Measurements from ENCODE around the gene CEP170B.

The CEP170B gene

DNA sequence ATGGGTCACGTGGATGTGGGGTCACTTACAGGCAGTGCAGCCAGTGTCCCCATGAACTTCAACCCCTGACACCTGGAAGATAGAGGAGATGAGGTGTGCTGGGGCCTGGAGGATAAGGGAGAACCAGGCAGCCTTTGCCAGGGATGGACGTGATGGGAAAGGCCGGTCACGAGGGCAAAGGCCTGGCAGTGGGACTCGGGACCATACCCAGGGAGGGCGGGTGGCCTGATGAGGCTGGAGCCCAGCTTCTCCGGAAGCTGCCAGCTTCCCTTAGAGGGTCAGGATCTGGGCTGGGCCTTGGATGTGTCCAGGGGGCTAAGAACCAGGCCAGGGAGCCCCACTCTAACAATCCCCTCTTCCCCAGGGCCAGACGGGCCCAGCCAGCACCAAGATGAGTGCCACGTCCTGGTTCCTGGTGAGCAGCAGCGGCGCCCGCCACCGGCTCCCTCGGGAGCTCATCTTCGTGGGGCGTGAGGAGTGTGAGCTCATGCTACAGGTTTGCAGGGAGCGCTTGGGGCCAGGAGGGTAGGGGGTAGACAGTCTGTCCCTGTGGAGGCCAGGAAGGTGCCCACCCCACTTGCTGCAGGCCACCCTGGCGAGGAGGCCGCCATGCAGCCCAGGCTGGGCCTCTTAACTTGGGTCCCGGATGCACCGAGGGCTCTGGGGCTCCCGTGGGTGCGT lies 3.1 kb downstream of the CEP170B start:
- DNase-seq: no peak

DNA sequence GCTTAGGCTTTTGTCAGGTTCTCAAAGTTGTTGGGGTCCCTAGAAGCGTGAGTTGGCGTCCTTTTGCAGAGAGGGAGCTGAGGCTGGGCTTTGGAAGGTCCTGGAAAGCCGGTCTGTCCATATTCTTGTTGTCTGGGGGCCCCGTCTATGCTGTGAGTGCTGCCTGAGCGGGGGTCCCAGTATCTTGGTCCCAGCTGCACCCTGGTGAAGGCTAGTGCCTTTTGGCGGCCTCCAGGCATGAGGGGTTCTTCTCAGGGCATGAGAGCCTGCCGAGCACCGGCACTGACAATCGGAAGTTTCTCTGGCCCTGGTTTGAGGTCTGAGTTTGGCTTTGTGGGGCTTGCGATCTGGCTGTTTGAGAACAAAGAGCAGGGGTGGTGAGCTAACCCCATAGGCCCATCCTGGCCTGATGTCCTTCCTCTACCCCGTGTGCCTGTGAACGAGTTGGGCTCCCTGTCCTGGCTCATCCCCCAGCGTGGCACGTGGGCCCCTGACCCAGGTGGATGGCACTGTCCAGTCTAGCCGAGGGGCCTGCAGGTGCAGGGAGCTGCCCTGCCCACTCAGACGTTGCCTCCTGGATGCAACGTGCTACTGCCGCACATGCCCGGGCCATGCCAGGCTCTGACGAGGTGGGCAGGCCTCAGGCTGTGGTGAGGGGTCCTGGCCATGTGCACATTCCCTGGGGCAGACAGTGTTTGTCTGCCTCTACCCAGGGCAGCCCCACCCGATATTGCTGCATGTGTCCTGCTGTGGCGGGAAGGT lies 3.9 kb downstream of the CEP170B start:
- no peak for DNase-seq

DNA sequence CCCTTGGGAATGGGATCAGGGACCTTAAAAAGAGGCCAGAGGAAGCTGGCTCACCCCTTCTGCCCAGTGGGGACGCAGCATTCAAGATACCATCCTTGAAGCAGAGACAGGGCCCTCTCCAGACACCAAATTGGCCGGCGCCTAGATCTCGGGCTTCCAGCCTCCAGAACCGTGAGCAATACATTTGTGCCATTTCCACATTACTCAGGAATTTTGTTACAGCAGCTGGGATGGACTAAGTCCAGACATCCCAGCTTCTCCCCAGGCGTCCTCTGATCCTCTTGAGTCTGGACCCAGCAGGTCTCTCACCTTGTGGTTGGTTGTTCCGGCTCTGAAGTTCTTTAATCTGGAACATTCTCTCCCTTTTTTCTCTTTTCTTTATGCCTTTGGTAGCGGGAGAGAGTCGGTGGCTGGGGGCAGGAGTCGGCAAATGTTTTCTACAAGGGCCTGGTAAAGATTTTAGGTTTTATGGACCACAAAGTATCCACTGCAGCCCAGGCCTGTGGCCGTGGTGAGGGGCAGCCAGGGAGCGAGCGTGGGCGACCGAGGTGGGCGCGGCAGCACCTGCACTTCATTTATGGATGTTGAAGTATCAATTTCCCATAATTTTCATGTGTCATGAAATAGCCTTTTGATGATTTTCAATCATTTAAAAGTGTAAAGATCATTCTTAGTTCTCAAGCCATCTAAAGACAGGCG lies 4.8 kb downstream of the CEP170B start:
- DNase-seq: no peak

DNA sequence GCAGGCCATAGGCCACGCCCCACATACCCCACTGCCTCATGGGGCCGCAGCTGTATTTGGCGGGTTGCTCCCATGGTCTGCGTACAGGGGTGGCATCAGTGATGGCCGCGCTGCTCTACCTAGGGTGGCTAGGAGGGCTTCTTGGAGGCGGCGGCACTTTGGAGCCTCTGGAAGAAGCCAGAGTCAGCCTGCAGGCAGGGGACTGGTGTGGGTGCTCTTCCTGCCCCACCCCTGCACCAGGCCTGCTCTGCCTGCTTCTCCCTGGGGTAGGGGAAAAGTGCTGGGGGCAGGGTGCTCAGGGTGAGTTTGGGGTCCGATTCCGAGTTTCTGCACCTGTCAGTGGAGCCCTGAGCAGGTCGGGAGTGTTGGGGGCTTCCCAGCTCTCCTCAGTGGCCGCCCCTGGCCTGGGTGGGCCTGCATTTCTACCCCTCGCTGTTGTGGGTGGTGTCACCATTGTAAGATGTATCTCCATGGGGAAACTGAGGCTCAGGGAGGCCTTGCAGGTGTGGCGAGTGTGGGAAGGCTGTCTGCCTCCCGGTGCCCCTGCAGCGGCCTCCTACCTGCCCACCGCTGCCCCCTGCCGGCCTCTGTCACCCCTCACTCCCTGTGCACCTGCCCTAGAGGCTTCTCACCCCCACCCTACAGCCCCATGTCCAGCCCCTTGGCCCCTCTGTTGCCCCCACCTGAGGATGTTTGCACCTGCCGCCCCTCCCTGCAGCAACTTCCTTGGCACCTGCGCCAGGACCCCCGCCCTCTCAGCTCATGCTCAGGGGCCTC lies 5.5 kb downstream of the CEP170B start:
- DNase-seq: no peak

DNA sequence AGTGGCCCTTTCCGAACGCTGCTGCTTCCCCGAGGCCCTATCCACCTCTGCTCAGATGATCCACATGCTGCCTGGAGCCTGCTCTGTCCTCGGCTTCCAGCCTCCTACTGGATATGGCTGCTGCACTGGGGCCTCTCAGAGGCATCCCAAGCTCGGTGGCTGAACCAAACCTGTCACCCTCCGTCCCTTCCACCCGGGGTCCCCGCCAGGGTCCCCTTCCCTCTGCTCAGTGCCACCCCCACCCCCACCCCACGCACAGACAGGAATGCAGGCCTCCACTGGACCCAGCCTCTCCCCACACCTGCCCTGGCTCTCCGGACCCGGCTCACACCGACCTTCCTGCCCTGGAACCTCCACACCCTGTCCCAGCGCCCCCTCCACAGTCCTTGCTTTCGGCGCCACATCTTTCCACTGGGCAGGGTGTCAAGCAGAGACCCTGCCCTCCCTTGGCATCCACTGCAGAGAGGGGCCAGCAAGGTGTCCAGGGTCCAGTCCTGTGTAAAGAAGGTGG lies 6.1 kb downstream of the CEP170B start:
- DNase-seq: no peak

DNA sequence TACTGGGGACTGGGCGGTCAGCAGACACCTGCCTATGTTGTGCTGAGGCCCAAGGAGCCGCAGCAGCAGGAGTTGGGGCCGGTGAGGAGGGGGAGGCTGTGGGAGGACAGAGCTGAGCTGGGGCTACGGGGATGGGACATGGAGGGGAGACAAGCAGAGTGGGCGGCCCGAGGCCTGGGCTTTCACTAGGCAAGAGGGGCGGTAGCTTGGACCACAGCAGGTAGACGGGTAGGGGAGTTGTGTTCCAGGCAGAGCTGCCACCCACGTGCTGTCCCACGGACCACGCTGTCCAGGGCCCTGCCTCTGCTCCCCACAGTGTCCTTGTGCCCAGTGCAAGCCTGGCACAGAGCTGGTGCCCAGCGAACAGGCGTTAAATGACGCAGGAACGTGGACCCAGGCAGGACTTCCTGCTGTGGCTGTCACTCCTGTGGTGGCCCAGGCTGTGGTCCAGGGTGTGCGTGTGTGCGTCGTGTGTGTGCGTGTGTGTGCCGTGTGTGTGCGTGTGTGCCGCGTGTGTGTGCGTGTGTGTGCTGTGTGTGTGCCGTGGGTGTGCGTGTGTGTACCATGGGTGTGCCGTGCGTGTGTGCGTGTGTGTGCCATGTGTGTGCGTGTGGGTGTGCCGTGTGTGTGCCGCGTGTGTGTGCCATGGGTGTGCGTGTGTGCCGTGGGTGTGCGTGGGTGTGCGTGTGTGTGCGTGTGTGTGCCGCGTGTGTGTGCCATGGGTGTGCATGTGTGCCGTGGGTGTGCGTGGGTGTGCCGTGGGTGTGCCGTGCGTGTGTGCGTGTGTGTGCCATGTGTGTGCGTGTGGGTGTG lies 6.8 kb downstream of the CEP170B start:
- DNase-seq: no peak

DNA sequence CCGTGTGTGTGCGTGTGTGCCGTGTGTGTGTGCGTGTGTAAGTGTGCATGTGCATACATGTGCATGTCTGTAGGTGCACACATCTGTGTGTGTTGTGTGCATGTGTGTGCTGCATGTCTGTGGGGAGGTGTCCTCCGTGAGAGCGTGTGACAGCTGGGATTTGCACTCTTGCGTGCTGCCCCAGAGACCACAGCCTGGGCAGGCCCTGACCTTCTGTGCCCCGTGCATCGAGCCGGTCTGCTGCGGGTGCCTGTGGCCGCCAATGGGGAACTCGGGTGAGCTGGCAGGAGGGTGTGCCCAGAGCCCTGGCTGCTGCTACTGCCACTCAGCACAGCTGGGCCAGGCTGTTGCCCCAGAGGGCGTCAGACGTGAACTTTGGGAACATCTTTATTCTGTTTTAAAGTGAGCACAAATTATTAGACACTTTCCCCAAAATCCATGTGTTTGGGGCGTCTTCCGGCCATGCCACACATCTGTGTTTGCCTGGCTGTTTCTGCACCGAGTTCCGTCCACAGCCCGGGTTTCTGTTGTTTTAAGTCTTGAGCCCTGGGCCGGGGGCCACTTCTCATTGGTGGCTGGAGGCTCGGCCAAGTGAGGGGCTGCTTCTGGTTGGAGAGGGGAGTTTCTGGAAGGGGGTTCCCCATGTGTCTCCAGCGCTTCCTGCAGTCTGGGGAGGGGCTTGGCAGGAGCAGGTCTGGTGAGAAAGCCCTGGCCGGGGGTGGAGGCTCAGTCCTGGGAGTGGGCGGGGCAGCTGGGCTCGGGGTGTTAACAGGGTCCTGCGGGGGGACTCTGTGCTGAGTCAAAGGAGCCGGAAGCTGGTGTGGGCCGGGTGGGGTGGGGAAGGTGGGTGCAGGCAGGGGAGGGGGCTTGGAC lies 7.6 kb downstream of the CEP170B start:
- peak in 1 of 2 donors; percentile 51 for DNase-seq

DNA sequence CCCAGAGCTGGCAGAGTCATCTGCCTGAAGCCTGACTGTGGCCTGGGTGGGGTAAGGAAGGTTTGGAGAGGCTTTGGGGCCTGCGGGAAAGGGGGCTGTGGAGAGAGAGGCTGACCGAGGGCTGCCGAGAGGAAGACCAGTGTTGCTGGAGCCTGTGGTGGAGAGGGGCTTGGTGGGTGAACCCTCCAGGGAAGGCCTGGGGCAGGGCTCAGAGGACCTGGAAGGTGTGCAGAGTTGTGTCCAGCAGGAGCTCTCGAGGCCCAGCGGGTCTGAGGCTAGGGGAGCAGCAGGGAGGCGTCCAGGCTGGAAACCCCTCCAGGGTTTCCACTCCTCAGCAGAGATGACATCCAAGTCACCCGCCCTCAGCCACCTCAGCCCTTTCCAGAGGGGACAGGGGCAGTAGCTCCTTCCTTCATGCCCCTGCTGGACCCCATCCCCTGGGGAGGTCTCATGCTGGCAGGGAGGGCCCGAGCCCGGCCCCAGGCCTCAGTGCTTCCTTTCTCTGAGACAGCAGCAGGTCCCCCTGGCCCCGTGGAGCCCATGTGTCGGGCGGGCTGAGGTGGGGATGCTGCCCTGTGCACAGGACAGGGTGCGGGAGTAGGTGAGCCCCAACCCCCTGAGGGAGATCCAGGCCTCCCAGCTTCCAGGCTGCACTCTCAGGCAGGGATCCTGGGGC lies 8.4 kb downstream of the CEP170B start:
- DNase-seq: no peak

DNA sequence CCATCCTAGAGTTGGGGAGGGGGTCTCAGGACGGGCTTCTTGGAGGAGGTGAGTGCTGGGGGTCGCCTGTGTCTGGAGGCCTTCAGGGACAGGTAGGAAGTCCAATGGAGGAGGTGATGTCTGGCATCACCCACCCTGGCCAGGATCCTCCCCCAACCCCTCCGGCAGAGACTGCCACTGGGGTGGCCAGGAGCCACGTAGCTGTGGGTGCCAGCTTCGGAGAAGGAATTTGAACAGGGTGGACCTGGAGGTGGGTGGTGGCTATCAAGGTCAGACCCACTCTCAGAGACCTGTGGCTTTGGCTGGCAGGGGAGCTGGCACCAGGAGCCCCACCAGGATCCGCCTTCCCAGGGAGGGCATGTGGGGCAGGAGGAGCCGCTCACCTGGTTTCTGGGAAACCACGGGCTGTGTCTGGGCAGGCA lies 9.1 kb downstream of the CEP170B start:
- no peak for DNase-seq

DNA sequence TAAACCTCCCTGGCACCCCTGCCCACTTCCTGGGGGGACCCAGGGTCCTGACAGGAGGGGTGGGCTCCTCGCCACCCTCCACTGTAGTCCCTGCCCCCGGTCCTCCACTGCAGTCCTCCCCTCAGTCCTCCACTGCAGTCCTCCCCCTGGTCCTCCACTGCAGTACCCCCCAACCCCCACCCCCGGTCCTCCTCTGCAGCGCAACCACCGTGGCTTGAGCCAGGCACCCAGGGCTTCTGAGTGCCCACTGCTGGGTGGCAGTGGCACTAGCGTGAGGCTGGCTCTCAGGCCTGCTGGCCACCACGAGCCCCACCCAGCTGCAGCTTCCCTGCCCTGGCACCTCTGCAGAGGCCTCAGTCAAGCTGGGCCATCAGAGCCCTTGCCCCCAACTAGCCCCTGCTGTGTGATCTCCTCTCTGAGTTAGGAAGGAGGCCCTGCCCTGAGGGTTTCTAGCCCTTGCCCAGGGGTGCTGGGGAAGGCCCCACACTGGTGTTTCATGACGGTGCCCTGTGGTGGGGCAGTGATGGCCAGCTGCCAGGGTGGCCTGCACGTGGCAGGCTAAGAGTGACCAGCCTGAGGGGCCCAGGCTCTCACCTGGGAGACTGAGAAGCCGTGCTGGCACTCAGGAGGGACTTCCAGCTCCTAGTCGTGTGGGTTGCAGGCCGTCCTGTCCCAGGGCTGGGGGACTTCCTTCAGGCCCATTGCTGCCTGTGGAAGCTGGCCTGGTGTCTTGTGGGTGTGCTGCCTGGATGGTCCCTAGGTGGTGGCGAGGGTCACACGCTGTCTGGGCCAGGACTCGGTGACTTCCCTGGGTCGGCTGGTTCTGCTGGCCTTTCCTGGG lies 9.7 kb downstream of the CEP170B start:
- no peak for DNase-seq

DNA sequence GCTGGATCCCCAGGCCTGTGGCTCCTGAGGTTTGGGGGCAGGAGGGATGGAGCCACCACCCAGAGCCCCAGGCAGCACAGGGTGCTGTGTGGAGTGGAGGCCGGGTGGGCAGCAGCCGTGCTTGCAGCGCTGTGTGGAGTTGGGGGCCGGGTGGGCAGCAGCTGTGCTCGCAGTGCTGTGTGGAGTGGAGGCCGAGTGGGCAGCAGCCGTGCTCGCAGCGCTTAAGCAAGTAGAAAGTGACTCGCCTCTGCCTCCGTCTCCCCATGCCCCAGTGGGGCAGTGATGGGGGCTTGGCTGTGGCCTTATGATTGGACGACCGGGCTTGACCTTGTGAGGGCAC lies 10.3 kb downstream of the CEP170B start:
- no peak for DNase-seq

DNA sequence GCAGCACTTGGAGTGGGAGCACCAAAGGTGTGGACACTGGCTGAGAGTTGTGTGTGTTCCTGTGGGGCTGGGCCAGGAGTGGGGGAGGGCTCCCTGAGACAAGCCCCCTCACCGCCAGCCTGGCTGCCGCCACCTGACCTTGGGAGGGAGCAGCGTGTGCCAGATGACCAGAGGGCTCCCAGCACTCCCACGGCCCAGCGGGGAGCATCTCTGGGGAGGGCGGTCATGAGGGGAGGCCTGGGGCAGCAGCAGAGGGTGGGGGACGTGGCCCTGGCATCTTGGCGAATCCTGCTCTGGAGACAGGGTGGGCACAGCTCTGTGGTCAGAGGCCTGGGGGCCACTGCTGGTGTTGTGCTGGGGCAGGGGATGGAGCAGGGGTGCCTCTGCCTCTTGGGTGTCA lies 10.7 kb downstream of the CEP170B start:
- no peak for DNase-seq

DNA sequence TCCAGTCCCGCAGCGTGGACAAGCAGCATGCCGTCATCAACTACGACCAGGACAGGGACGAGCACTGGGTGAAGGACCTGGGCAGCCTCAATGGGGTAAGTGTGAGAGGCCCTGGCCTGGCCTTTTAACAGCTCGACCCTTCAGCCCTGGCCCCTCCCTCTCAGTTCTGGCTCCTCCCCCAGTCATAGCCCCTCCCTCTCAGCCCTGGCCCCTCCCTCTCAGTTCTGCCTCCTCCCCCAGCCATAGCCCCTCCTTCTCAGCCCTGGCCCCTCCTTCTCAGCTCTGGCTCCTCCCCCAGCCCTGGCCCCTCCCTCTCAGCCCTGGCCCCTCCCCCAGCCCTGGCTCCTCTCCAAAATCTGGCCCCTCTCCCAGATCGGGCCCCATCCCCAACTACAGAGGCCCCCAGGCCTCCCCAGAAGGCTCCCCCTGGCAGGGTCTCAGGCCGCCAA lies 11.2 kb downstream of the CEP170B start:
- no peak for DNase-seq

DNA sequence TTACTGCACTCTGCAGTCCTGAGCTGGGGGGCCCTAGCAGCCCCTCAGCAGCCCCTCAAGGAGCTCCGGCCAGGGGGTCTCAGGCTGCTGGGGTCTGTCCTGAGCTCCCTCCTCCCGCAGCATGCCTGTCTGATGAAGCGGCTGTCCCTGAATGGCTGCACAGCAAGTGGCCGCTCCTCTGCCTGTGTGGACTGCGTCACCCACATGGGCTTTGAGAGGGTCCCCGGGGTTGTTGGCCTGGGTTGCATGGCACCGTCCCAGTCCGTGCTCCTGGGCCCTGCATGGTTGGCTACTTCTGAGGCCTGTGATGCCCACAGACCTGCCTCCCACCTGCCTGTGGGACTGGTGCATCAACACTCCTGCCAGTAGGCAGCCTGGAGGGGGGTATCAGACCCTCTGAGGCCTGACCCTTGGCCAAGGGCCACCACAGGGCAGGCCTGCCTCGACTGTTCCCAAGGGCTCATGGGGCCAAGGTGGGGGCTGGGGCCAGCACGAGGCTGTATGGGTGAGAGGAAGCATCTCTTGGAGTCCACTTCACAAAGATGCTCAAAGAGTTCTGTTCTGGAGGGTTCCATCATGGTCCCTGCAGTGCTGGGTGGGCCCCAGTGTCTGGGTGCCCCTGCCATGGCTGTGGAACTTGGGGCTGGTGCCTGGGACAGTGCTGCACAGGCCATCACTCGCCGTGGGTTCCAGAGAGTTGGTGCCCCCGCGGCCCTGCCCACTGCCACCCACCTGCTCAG lies 12.2 kb downstream of the CEP170B start:
- no peak for DNase-seq

DNA sequence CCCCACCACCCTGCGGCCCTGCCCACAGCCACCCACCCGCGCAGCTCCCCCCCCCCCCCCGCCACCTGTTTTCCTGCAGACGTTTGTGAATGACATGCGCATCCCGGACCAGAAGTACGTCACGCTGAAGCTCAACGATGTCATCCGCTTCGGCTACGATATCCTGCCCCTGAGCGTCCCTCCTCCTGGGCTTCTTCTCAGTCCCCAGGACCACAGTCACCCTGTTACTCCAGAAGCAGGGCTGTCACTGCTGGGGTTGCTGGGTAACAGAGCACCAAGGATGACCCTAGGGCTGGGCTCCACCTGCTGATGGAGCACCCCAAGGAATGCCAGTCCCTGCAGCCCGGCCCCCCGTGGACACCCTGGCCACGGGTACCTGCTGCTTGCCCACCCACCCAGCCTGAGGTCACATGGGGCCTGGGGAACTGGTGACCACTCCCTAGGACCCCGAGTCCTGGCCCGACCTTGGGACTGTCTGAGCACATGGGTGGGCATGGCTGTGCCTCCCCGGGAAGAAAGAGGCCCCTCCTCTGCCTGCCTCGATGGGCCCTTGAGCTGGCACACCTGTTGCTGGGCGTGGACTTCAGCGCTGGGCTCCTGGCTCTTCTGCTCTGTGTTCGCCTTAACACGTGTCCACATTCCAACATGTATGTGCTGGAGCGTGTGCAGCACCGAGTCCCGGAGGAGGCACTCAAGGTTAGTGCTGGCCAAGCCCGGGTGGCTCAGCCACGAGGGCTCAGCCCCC lies 12.9 kb downstream of the CEP170B start:
- no peak for DNase-seq

DNA sequence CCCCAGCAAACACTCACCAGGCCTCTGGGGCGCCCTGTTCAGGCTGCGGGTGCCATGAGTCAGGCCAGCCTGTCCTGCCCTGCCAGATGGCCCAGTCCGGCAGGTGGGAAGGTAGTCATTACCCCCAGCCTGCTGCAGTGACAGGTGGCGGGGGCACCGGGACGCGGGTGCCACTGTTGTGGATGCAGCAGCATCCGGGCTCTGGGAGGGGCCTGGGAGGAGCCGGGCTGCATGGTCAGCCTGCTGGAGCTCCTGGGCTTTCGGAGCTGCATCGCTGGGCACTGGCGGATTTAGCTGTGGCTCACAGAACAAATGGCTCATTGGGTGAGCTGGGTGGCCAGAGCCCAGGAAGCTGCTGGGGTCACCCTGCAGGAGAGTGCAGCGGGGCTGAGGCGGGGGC lies 13.5 kb downstream of the CEP170B start:
- no peak for DNase-seq

DNA sequence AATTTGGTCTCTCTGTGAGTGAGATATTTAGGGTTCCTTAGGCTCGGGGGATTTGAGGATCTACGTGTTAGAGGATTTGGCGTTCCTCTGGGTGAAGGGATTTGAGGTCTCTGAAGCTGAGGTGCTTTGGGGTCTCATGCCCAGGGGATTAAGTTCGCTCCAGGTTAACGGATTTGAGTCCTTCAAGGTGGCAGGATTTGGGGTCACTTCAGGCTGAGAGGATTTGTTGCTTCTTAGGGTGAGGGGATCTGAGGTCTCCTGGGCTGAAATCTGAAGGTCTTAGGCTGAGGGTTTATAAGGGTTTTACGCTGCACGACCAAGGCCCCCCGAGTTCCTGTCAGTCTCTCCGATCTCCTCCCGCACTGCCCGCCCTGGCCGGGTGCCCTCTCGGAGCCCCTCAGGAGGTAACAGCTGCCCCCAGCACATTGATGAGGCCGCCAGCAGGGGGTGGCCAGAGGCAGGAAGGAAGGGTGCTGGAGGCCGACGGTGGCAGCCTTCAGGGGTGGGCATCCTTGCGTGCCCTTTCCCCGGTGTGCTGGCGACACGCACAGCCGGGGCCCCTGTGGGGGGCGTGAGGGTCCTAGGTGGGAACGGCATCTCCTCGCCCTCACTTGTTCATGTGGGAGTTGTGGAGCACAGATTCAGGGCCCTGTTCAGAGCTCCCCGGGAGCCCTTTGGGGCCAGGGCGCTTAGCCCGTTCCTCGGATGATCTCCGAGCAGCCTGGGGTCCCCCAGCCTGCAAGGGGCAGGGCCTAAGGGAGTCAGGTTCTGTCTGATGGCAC lies 14.3 kb downstream of the CEP170B start:
- DNase-seq: no peak

All from bone marrow (tissue), 2 donors.